ENCODE measurements around the gene NOMO2.
"Not testable (repeated sequence)": the region's sequence is repeated elsewhere in the genome, so short reads cannot be mapped to it uniquely, and the experiment has no call there.

NOMO2 gene

GRCh38 chr16:18573887-18574286 is 12.0 kb upstream of the NOMO2 start:
- not testable (repeated sequence) for H3K4me1 ChIP-seq (ENCODE audit: control insufficient read depth, insufficient read depth, low read length); H3K27ac ChIP-seq (ENCODE audit: low read length); H3K36me3 ChIP-seq (ENCODE audit: control insufficient read depth, insufficient read depth, low read length); H3K27me3 ChIP-seq (ENCODE audit: control insufficient read depth, insufficient read depth, low read length); DNase-seq (ENCODE audit: low read depth, low spot score); H3K9me3 ChIP-seq (ENCODE audit: control insufficient read depth, insufficient read depth, low read length); H3K4me3 ChIP-seq (ENCODE audit: low read length)
- no CpG with 5 or more reads among the region's 7 CpGs for WGBS (ENCODE audit: insufficient coverage, insufficient read length)

GRCh38 chr16:18572973-18573372 is 11.1 kb upstream of the NOMO2 start:
- WGBS (ENCODE audit: insufficient coverage, insufficient read length), result no CpG with 5 or more reads among the region's 8 CpGs
- not testable (repeated sequence) for H3K9me3 ChIP-seq (ENCODE audit: control insufficient read depth, insufficient read depth, low read length); H3K4me3 ChIP-seq (ENCODE audit: low read length); H3K27ac ChIP-seq (ENCODE audit: low read length); DNase-seq (ENCODE audit: low read depth, low spot score); H3K27me3 ChIP-seq (ENCODE audit: control insufficient read depth, insufficient read depth, low read length); H3K36me3 ChIP-seq (ENCODE audit: control insufficient read depth, insufficient read depth, low read length); H3K4me1 ChIP-seq (ENCODE audit: control insufficient read depth, insufficient read depth, low read length)

GRCh38 chr16:18571307-18571850 is 9.5 kb upstream of the NOMO2 start:
- DNase-seq (ENCODE audit: low read depth, low spot score); H3K9me3 ChIP-seq (ENCODE audit: control insufficient read depth, insufficient read depth, low read length); H3K4me3 ChIP-seq (ENCODE audit: low read length); H3K27ac ChIP-seq (ENCODE audit: low read length); H3K27me3 ChIP-seq (ENCODE audit: control insufficient read depth, insufficient read depth, low read length); H3K4me1 ChIP-seq (ENCODE audit: control insufficient read depth, insufficient read depth, low read length); H3K36me3 ChIP-seq (ENCODE audit: control insufficient read depth, insufficient read depth, low read length): not testable (repeated sequence)
- no CpG with 5 or more reads among the region's 13 CpGs for WGBS (ENCODE audit: insufficient coverage, insufficient read length)

- no CpG with 5 or more reads among the region's 46 CpGs for WGBS (ENCODE audit: insufficient coverage, insufficient read length)
- H3K27ac ChIP-seq (ENCODE audit: low read length); H3K27me3 ChIP-seq (ENCODE audit: control insufficient read depth, insufficient read depth, low read length); H3K9me3 ChIP-seq (ENCODE audit: control insufficient read depth, insufficient read depth, low read length); H3K4me3 ChIP-seq (ENCODE audit: low read length); DNase-seq (ENCODE audit: low read depth, low spot score); H3K36me3 ChIP-seq (ENCODE audit: control insufficient read depth, insufficient read depth, low read length); H3K4me1 ChIP-seq (ENCODE audit: control insufficient read depth, insufficient read depth, low read length): not testable (repeated sequence)
Measured at GRCh38 chr16:18570529-18571306, 8.8 kb upstream of the NOMO2 start.

GRCh38 chr16:18560416-18561220 is 1.3 kb downstream of the NOMO2 start:
- not testable (repeated sequence) for H3K4me1 ChIP-seq (ENCODE audit: control insufficient read depth, insufficient read depth, low read length); H3K36me3 ChIP-seq (ENCODE audit: control insufficient read depth, insufficient read depth, low read length); H3K27ac ChIP-seq (ENCODE audit: low read length); H3K27me3 ChIP-seq (ENCODE audit: control insufficient read depth, insufficient read depth, low read length); H3K9me3 ChIP-seq (ENCODE audit: control insufficient read depth, insufficient read depth, low read length); H3K4me3 ChIP-seq (ENCODE audit: low read length); DNase-seq (ENCODE audit: low read depth, low spot score)
- WGBS (ENCODE audit: insufficient coverage, insufficient read length), result no CpG with 5 or more reads among the region's 16 CpGs

GRCh38 chr16:18553671-18554070 is 8.2 kb downstream of the NOMO2 start:
- no CpG with 5 or more reads among the region's 5 CpGs for WGBS (ENCODE audit: insufficient coverage, insufficient read length)

GRCh38 chr16:18547382-18547781 is 14.5 kb downstream of the NOMO2 start:
- not testable (repeated sequence) for H3K27ac ChIP-seq (ENCODE audit: low read length); H3K9me3 ChIP-seq (ENCODE audit: control insufficient read depth, insufficient read depth, low read length); H3K4me1 ChIP-seq (ENCODE audit: control insufficient read depth, insufficient read depth, low read length); DNase-seq (ENCODE audit: low read depth, low spot score); H3K4me3 ChIP-seq (ENCODE audit: low read length); H3K27me3 ChIP-seq (ENCODE audit: control insufficient read depth, insufficient read depth, low read length); H3K36me3 ChIP-seq (ENCODE audit: control insufficient read depth, insufficient read depth, low read length)
- no CpG with 5 or more reads among the region's 6 CpGs for WGBS (ENCODE audit: insufficient coverage, insufficient read length)

More at GRCh38 chr16:18553671-18554070, 8.2 kb downstream of the NOMO2 start:
- not testable (repeated sequence) for DNase-seq (ENCODE audit: low read depth, low spot score); H3K9me3 ChIP-seq (ENCODE audit: control insufficient read depth, insufficient read depth, low read length); H3K4me1 ChIP-seq (ENCODE audit: control insufficient read depth, insufficient read depth, low read length); H3K36me3 ChIP-seq (ENCODE audit: control insufficient read depth, insufficient read depth, low read length); H3K27me3 ChIP-seq (ENCODE audit: control insufficient read depth, insufficient read depth, low read length); H3K27ac ChIP-seq (ENCODE audit: low read length); H3K4me3 ChIP-seq (ENCODE audit: low read length)

- not testable (repeated sequence) for H3K9me3 ChIP-seq (ENCODE audit: control insufficient read depth, insufficient read depth, low read length); H3K27ac ChIP-seq (ENCODE audit: low read length); H3K27me3 ChIP-seq (ENCODE audit: control insufficient read depth, insufficient read depth, low read length); H3K36me3 ChIP-seq (ENCODE audit: control insufficient read depth, insufficient read depth, low read length); H3K4me3 ChIP-seq (ENCODE audit: low read length); DNase-seq (ENCODE audit: low read depth, low spot score); H3K4me1 ChIP-seq (ENCODE audit: control insufficient read depth, insufficient read depth, low read length)
- no CpG with 5 or more reads among the region's 5 CpGs for WGBS (ENCODE audit: insufficient coverage, insufficient read length)
Measured at GRCh38 chr16:18546853-18547252, 15.0 kb downstream of the NOMO2 start.

GRCh38 chr16:18544232-18545081 is 17.4 kb downstream of the NOMO2 start:
- not testable (repeated sequence) for H3K4me1 ChIP-seq (ENCODE audit: control insufficient read depth, insufficient read depth, low read length); H3K27ac ChIP-seq (ENCODE audit: low read length); H3K4me3 ChIP-seq (ENCODE audit: low read length); H3K36me3 ChIP-seq (ENCODE audit: control insufficient read depth, insufficient read depth, low read length); DNase-seq (ENCODE audit: low read depth, low spot score); H3K27me3 ChIP-seq (ENCODE audit: control insufficient read depth, insufficient read depth, low read length); H3K9me3 ChIP-seq (ENCODE audit: control insufficient read depth, insufficient read depth, low read length)
- no CpG with 5 or more reads among the region's 6 CpGs for WGBS (ENCODE audit: insufficient coverage, insufficient read length)

- H3K4me3 ChIP-seq (ENCODE audit: low read length); H3K9me3 ChIP-seq (ENCODE audit: control insufficient read depth, insufficient read depth, low read length); H3K27me3 ChIP-seq (ENCODE audit: control insufficient read depth, insufficient read depth, low read length); H3K27ac ChIP-seq (ENCODE audit: low read length); H3K36me3 ChIP-seq (ENCODE audit: control insufficient read depth, insufficient read depth, low read length); DNase-seq (ENCODE audit: low read depth, low spot score); H3K4me1 ChIP-seq (ENCODE audit: control insufficient read depth, insufficient read depth, low read length): not testable (repeated sequence)
- no CpG with 5 or more reads among the region's 5 CpGs for WGBS (ENCODE audit: insufficient coverage, insufficient read length)
Measured at GRCh38 chr16:18541912-18542311, 20.0 kb downstream of the NOMO2 start.
